ENCODE measurements around the gene STARD9.

STARD9 gene

DNA sequence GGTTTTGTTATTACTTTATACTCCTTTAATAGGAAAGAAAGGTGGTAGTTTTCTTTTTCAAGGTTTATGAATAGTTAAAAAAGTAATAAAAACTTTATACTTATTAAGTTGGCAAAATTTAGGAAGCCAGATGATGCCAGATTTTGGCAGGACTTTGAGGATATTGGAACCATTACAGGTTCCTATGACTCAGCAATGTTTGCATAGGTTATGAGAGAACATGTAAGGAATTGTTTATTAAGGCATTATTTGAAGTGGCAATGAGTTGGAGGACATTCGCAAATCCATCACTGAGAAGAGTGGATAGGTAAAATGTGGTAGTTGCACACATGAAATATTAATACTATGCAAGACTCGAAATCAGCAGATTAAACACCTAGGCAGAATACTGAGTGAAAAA is 131.7 kb downstream of the STARD9 start:
- peaks cover 4% of the 10 kb centered on the region for H3K27me3 Mint-ChIP-seq (ENCODE audit: low read depth, poor library complexity)
- no peak overlapping the region for H3K27ac Mint-ChIP-seq
- TF ChIP-seq, protein P1, sequence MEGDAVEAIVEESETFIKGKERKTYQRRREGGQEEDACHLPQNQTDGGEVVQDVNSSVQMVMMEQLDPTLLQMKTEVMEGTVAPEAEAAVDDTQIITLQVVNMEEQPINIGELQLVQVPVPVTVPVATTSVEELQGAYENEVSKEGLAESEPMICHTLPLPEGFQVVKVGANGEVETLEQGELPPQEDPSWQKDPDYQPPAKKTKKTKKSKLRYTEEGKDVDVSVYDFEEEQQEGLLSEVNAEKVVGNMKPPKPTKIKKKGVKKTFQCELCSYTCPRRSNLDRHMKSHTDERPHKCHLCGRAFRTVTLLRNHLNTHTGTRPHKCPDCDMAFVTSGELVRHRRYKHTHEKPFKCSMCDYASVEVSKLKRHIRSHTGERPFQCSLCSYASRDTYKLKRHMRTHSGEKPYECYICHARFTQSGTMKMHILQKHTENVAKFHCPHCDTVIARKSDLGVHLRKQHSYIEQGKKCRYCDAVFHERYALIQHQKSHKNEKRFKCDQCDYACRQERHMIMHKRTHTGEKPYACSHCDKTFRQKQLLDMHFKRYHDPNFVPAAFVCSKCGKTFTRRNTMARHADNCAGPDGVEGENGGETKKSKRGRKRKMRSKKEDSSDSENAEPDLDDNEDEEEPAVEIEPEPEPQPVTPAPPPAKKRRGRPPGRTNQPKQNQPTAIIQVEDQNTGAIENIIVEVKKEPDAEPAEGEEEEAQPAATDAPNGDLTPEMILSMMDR (IDR thresholded peaks at IDR 0.05) = no peak
- no peak for DNase-seq
- no peaks in the 10 kb centered on the region for H3K9me3 Mint-ChIP-seq
- H3K4me3 Mint-ChIP-seq = no peak overlapping the region
- peaks cover 16% of the 10 kb centered on the region for H3K36me3 Mint-ChIP-seq (ENCODE audit: low read depth)
- no peaks in the 10 kb centered on the region for H3K4me1 Mint-ChIP-seq

- Mint-ChIP-seq H3K27ac (no peak overlapping the region), H3K4me1 (no peaks in the 10 kb centered on the region), H3K36me3 (ENCODE audit: low read depth) (peaks cover 7% of the 10 kb centered on the region), H3K27me3 (ENCODE audit: low read depth, poor library complexity) (peaks cover 4% of the 10 kb centered on the region), H3K4me3 (no peak overlapping the region), H3K9me3 (no peaks in the 10 kb centered on the region)
- DNase-seq = no peak
- TF ChIP-seq, protein P1 (IDR thresholded peaks at IDR 0.05) = no peak
These were observed 132.6 kb downstream of the STARD9 start for GRCh38 chr15:42707873-42708544.

GRCh38 chr15:42710662-42711061 is 135.3 kb downstream of the STARD9 start:
- TF ChIP-seq, protein P1 (IDR thresholded peaks at IDR 0.05) = no peak
- H3K27me3 Mint-ChIP-seq (ENCODE audit: low read depth, poor library complexity) = no peaks in the 10 kb centered on the region
- no peak for DNase-seq
- H3K4me1 Mint-ChIP-seq = peaks cover 5% of the 10 kb centered on the region
- no peaks in the 10 kb centered on the region for H3K9me3 Mint-ChIP-seq
- H3K27ac Mint-ChIP-seq = no peak overlapping the region
- no peaks in the 10 kb centered on the region for H3K36me3 Mint-ChIP-seq (ENCODE audit: low read depth)
- no peak overlapping the region for H3K4me3 Mint-ChIP-seq

DNA sequence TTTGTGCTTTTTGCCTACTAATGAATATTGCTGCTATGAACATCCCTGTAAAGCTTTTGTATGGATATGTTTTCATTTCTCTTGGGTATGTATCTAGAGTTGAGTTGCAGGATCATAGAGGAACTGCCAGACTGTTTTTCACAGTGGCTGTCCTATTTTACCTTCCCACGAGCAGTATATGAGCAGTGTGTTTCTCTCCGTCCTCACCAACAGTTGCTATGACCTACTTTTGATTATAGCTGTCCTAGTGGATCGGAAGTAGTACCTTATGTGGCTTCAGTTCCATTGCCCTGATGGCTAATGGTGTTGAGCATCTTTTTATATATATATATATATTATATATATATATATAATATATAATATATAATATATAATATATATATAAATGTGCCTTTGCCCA is 136.3 kb downstream of the STARD9 start:
- Mint-ChIP-seq H3K4me1 (peaks cover 5% of the 10 kb centered on the region), H3K9me3 (no peaks in the 10 kb centered on the region), H3K4me3 (no peak overlapping the region), H3K27me3 (ENCODE audit: low read depth, poor library complexity) (peaks cover 4% of the 10 kb centered on the region), H3K36me3 (ENCODE audit: low read depth) (no peaks in the 10 kb centered on the region), H3K27ac (no peak overlapping the region)
- no peak for DNase-seq
- TF ChIP-seq, protein P1 (IDR thresholded peaks at IDR 0.05) = no peak

GRCh38 chr15:42712584-42712983 is 137.2 kb downstream of the STARD9 start:
- peaks cover 5% of the 10 kb centered on the region for H3K4me1 Mint-ChIP-seq
- no peak overlapping the region for H3K27ac Mint-ChIP-seq
- TF ChIP-seq, protein P1 (IDR thresholded peaks at IDR 0.05) = no peak
- H3K4me3 Mint-ChIP-seq = no peak overlapping the region
- H3K27me3 Mint-ChIP-seq (ENCODE audit: low read depth, poor library complexity) = peaks cover 4% of the 10 kb centered on the region
- H3K36me3 Mint-ChIP-seq (ENCODE audit: low read depth) = no peaks in the 10 kb centered on the region
- DNase-seq = no peak
- no peaks in the 10 kb centered on the region for H3K9me3 Mint-ChIP-seq

DNA sequence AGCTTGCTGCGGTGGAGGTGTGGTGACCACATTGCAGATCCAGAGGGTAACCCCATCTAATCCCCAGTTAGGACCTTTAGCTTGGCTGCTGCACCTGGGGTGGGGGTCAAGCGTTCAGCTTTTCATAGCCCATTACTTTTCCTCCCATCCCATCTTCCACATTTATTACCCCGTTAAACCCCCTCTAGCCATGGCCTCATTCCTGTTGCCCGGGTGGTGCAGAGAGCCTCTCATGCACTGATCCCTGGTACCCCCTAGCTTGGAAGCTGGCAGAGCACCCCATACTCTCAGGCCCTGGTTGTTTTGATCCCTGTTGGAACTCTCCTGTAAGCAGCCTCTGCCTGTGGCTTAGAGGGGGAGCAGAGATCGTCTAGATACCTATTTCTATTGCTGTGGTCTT is 140.7 kb downstream of the STARD9 start:
- no peak for DNase-seq
- TF ChIP-seq, protein P1 (IDR thresholded peaks at IDR 0.05) = no peak
- Mint-ChIP-seq H3K27ac (no peak overlapping the region), H3K27me3 (ENCODE audit: low read depth, poor library complexity) (peaks cover 4% of the 10 kb centered on the region), H3K36me3 (ENCODE audit: low read depth) (peaks cover 12% of the 10 kb centered on the region), H3K4me3 (no peak overlapping the region), H3K9me3 (no peaks in the 10 kb centered on the region), H3K4me1 (peaks cover 5% of the 10 kb centered on the region)
